ENCODE measurements around the gene USP15.
A peak's percentile ranks its signal among the peaks of the same experiment; 100 is the strongest.

USP15 gene

GRCh38 chr12:62259993-62260732, at the start of gene USP15:
Gene USP15, plus strand, starts transcription at chr12:62260404. Its CDS starts 11 bp downstream, at chr12:62260415.
- peak; percentile 97 for DNase-seq

GRCh38 chr12:62210422-62210821, 49.8 kb upstream of the USP15 start:
- DNase-seq: peak; percentile 47

GRCh38 chr12:62211510-62211909, 48.7 kb upstream of the USP15 start:
- DNase-seq: no peak

GRCh38 chr12:62214846-62215245, 45.4 kb upstream of the USP15 start:
- no peak for DNase-seq

- DNase-seq: no peak
Observed at GRCh38 chr12:62215506-62215905, 44.7 kb upstream of the USP15 start.

- DNase-seq: no peak
Observed at GRCh38 chr12:62217466-62218194, 42.6 kb upstream of the USP15 start.

GRCh38 chr12:62221107-62221506, 39.1 kb upstream of the USP15 start:
- no peak for DNase-seq

- DNase-seq: no peak
Observed at GRCh38 chr12:62224601-62225000, 35.6 kb upstream of the USP15 start.

- no peak for DNase-seq
Observed at GRCh38 chr12:62227091-62227490, 33.1 kb upstream of the USP15 start.

GRCh38 chr12:62230652-62231051, 29.6 kb upstream of the USP15 start:
- no peak for DNase-seq

- DNase-seq: no peak
Observed at GRCh38 chr12:62232143-62232729, 28.0 kb upstream of the USP15 start.

GRCh38 chr12:62233805-62234204, 26.4 kb upstream of the USP15 start:
- DNase-seq: no peak

GRCh38 chr12:62239571-62239970, 20.6 kb upstream of the USP15 start:
- no peak for DNase-seq

- DNase-seq: no peak
Observed at GRCh38 chr12:62247281-62248045, 12.7 kb upstream of the USP15 start.

- DNase-seq: no peak
Observed at GRCh38 chr12:62248873-62249272, 11.3 kb upstream of the USP15 start.

GRCh38 chr12:62249419-62249818, 10.8 kb upstream of the USP15 start:
- no peak for DNase-seq

GRCh38 chr12:62250671-62251608, 9.3 kb upstream of the USP15 start:
- no peak for DNase-seq

- no peak for DNase-seq
Observed at GRCh38 chr12:62251609-62251958, 8.6 kb upstream of the USP15 start.

GRCh38 chr12:62252576-62252975, 7.6 kb upstream of the USP15 start:
- DNase-seq: no peak

GRCh38 chr12:62254967-62255366, 5.2 kb upstream of the USP15 start:
- no peak for DNase-seq

- DNase-seq: no peak
Observed at GRCh38 chr12:62256408-62257096, 3.7 kb upstream of the USP15 start.

GRCh38 chr12:62258231-62258630, 2.0 kb upstream of the USP15 start:
- DNase-seq: no peak

Measured in NCI-H345 (cell line).